OCI-LY1 (cell line): ENCODE data around the gene SLC13A5.

Experiments used
- H2AFZ ChIP-seq: fragments of 200-600 bp; sonication (generic), shearing (Covaris generic); 2 replicates; pipeline ENCODE4 v1.6.0; 2014; ENCODE audit warnings: antibody characterized with exemption, mild to moderate bottlenecking, low read length
- H3F3A ChIP-seq: fragments of 200-600 bp; sonication (generic), shearing (Covaris generic); 2 replicates; pipeline ENCODE4 v1.6.0; 2014; ENCODE audit warnings: mild to moderate bottlenecking, antibody characterized with exemption, low read length, moderate library complexity; ENCODE audit not compliant: insufficient read depth
- H3K27ac ChIP-seq: fragments of 200-600 bp; sonication (generic); 2 replicates; pipeline ENCODE4 v1.5.1; 2014; ENCODE audit warnings: low read length, mixed run types, mild to moderate bottlenecking, low read depth; ENCODE audit not compliant: poor library complexity, severe bottlenecking
- H3K27me3 ChIP-seq: fragments of 200-600 bp; sonication (generic); 2 replicates; pipeline ENCODE4 v1.6.0; 2014; ENCODE audit warnings: antibody characterized with exemption, mild to moderate bottlenecking, low read length, moderate library complexity; ENCODE audit not compliant: insufficient read depth
- H3K36me3 ChIP-seq: fragments of 200-600 bp; sonication (generic); 2 replicates; pipeline ENCODE4 v1.6.1; 2014; ENCODE audit warnings: mild to moderate bottlenecking, antibody characterized with exemption, low read length, moderate library complexity, mixed read lengths; ENCODE audit not compliant: insufficient read depth
- H3K4me1 ChIP-seq: fragments of 200-600 bp; sonication (generic); 2 replicates; pipeline ENCODE4 v1.5.1; 2014; ENCODE audit warnings: mild to moderate bottlenecking, low read length, moderate library complexity; ENCODE audit not compliant: insufficient read depth, severe bottlenecking
- H3K4me2 ChIP-seq: fragments of 200-600 bp; sonication (generic), shearing (Covaris generic); 2 replicates; pipeline ENCODE4 v1.6.1; 2014; ENCODE audit warnings: low read length
- H3K4me3 ChIP-seq: fragments of 200-600 bp; sonication (generic); 2 replicates; pipeline ENCODE4 v1.5.1; 2014; ENCODE audit warnings: low read length, low read depth, mild to moderate bottlenecking, mixed read lengths; ENCODE audit not compliant: poor library complexity, severe bottlenecking
- H3K79me2 ChIP-seq: fragments of 200-600 bp; shearing (Covaris generic); 2 replicates; pipeline ENCODE4 v1.6.1; 2016; ENCODE audit warnings: mixed run types, low read length, mixed read lengths; ENCODE audit not compliant: insufficient read depth
- H3K9ac ChIP-seq: fragments of 200-600 bp; sonication (generic), shearing (Covaris generic); 2 replicates; pipeline ENCODE4 v1.6.1; 2014; ENCODE audit warnings: mild to moderate bottlenecking, low read length, mixed read lengths
- H3K9me2 ChIP-seq: fragments of 200-600 bp; sonication (generic), shearing (Covaris generic); 2 replicates; pipeline ENCODE4 v1.6.1; 2014; ENCODE audit warnings: low read depth, mild to moderate bottlenecking, low read length, mixed read lengths
- H3K9me3 ChIP-seq: fragments of 200-600 bp; shearing (Covaris generic); 2 replicates; pipeline ENCODE4 v1.6.1; 2014; ENCODE audit warnings: low read length, mixed read lengths
- H4K20me1 ChIP-seq: fragments of 200-600 bp; sonication (generic), shearing (Covaris generic); 2 replicates; pipeline ENCODE4 v1.6.0; 2016; ENCODE audit warnings: mild to moderate bottlenecking, low read length; ENCODE audit not compliant: insufficient read depth
- CTCF ChIP-seq: fragments of 200-600 bp; sonication (generic), shearing (Covaris generic); IDR thresholded peaks from 2 replicates; pipeline ENCODE4 v1.5.1; 2017; ENCODE audit warnings: mild to moderate bottlenecking, antibody characterized with exemption, low read length, moderate library complexity, mixed read lengths
- EZH2 ChIP-seq: fragments of 200-600 bp; sonication (generic), shearing (Covaris generic); IDR thresholded peaks from 2 replicates; pipeline ENCODE4 v1.8.0; 2017; ENCODE audit warnings: borderline replicate concordance, mixed run types, mild to moderate bottlenecking, antibody characterized with exemption, low read length, moderate library complexity, mixed read lengths

Gene SLC13A5

DNA sequence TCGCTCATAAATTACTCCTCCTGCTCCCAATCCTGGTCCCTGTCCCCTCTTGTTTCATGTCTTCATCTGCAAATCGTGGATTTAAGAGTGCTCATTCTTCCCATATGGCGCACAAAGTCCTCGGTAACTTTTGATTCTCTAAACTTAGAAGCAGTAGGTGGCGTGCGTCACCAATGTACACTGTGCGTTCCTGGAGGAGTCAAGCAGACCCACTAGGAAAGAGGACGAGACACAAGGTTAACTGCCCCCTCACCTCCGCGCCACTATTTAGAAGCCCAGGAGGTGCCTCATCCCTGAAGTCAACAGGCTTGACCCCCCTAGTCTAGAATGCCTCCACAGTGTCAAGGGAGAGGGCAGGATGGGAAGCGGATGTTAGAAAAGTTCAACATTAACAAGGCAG lies 2.9 kb downstream of the SLC13A5 start:
- Histone ChIP-seq H3K36me3 (no peaks in the 10 kb centered on the region), H2AFZ (no peak overlapping the region), H3K4me1 (no peaks in the 10 kb centered on the region), H3K9me3 (no peaks in the 10 kb centered on the region), H3K27me3 (no peaks in the 10 kb centered on the region), H3F3A (no peaks in the 10 kb centered on the region), H3K9me2 (no peaks in the 10 kb centered on the region), H3K79me2 (no peaks in the 10 kb centered on the region), H3K4me3 (no peak overlapping the region), H3K4me2 (no peak overlapping the region), H3K9ac (no peak overlapping the region), H3K27ac (no peak overlapping the region), H4K20me1 (no peaks in the 10 kb centered on the region)
- no peak for TF ChIP-seq EZH2
- TF ChIP-seq CTCF = peak; percentile 10; the same call in 1 of the 2 replicates

DNA sequence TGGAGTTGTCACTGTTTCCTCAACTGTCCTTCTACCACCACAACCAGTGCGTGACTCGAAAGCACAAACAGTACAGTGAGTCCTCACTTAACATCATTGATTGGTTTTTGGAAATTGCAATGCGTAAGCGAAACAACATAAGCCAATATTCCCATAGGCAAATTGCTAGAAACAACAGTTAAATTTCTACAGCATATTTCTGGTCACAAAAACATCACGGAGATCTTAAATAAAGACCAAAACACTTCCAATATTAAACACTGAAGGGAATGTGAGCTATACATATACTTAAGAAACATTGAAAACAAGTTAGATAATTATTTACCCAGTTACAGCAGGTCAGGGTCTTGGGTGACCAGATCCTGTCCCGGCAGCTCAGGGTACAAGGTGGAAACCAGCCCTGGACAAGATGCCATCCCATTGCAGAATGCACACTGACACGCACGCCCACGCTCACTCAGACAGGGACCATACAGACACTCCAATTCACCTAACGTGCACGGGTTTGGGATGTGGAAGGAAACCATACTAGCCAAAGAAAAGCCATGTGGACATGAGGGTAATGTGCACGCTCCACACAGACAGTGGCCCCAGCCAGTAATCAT lies 4.7 kb downstream of the SLC13A5 start:
- Histone ChIP-seq H3F3A (no peaks in the 10 kb centered on the region), H3K9me3 (no peaks in the 10 kb centered on the region), H3K27ac (no peak overlapping the region), H3K4me1 (no peaks in the 10 kb centered on the region), H3K27me3 (no peaks in the 10 kb centered on the region), H3K9me2 (no peaks in the 10 kb centered on the region), H3K36me3 (no peaks in the 10 kb centered on the region), H3K4me3 (no peak overlapping the region), H2AFZ (no peak overlapping the region), H3K79me2 (no peaks in the 10 kb centered on the region), H3K9ac (no peak overlapping the region), H3K4me2 (no peak overlapping the region), H4K20me1 (no peaks in the 10 kb centered on the region)
- TF ChIP-seq EZH2 (no peak), CTCF (no peak)

GRCh38 chr17:6706996-6707395 lies 6.2 kb downstream of the SLC13A5 start:
- H4K20me1 ChIP-seq = no peaks in the 10 kb centered on the region
- no peak overlapping the region for H3K27ac ChIP-seq
- H3K36me3 ChIP-seq = no peaks in the 10 kb centered on the region
- H3K4me3 ChIP-seq = no peak overlapping the region
- no peaks in the 10 kb centered on the region for H3K9me3 ChIP-seq
- H2AFZ ChIP-seq = no peak overlapping the region
- TF ChIP-seq CTCF (no peak), EZH2 (no peak)
- H3K27me3 ChIP-seq = no peaks in the 10 kb centered on the region
- no peaks in the 10 kb centered on the region for H3F3A ChIP-seq
- H3K9ac ChIP-seq = no peak overlapping the region
- no peaks in the 10 kb centered on the region for H3K4me1 ChIP-seq
- H3K79me2 ChIP-seq = no peaks in the 10 kb centered on the region
- no peaks in the 10 kb centered on the region for H3K9me2 ChIP-seq
- no peak overlapping the region for H3K4me2 ChIP-seq
